ENCODE data around the gene PHACTR1.
"Not testable (repeated sequence)": the region's sequence is repeated elsewhere in the genome, so short reads cannot be mapped to it uniquely, and the experiment has no call there.

PHACTR1 gene

DNA sequence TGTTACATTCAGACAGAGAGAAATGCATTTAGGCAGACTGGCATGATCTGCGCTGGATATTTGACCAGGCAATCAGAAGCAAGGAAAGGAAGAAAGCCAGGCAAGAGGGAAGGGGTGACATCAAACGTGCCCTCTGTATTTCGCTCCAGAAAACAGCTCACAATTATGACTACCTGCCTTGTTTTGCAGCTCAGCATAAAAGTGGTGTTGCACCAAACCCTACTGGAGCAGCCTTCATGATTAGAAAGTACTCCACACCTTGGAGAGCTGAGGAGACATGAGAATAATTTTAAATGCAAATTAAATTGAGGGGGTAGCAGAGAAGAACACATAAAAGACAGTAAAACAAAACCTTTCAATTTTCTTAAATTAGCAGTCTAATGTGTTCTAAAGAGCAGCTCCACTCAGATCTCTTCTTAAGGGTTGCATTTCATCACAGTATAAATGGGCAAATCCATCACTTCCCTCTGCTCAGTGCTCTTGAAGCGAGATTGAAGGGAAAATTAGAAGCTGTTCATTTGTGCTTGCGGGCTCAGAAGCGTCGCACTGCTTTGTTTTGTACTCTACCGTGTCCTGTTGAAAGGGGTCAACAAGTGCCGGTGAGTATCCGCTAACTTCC lies at the start of gene PHACTR1:
TSS of gene PHACTR1 (plus strand) at position 470 of the 619 bp plus-strand sequence.
- no peak for DNase-seq

DNA sequence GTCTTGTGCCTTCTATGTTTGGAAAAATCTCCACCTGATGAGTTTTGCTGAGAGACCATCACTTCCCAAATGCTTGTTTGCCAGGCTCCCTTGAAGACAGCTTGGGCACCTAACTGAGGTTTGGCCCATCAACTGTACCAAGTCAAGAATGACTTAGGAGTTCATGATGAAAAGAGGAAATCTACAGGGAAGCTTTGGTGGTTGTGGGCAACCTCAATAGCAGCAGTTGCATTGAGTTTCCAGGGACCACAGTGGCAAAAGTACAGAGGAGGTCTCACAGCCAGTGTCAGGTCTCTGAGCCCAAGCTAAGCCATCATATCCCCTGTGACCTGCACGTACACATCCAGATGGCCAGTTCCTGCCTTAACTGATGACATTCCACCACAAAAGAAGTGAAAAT lies 49.7 kb upstream of the PHACTR1 start:
- DNase-seq: no peak

DNA sequence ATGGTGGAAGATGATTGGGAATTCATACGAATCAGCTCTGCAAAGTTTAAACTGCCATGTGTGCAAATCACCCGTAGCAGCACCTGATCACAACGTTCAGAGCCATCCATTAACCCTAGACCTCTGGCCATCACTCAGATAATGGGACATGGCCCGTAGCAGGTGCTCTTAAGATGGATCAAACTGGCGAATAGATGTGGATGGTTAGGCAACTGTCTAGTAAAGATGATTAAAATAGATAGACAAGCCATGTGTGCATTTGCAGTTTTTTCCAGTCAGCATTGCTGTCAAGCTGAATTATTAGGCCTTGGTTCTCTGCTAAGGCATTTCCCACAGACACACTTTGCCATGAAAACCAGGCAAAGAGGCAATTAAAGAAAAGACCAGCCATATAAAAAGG lies 40.6 kb upstream of the PHACTR1 start:
- DNase-seq: no peak

DNA sequence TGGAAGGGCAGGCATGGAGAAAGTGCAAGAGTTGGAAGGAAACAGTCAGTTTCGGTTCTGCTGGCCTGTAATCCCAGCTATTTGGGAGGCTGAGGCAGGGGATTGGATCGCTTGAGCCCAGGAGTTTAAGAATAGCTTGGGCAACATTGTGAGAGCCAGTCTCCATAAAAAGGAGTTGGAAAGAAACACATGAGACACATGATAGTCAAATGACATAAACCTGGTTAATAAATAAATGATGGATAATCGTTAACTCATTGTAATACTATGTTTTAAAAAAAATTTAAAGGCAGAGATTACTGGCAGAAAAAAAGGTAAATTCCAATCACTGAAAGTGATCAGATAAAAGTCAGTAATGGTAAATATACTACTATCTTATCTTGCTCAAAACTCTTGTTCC lies 37.2 kb upstream of the PHACTR1 start:
- DNase-seq: no peak

DNA sequence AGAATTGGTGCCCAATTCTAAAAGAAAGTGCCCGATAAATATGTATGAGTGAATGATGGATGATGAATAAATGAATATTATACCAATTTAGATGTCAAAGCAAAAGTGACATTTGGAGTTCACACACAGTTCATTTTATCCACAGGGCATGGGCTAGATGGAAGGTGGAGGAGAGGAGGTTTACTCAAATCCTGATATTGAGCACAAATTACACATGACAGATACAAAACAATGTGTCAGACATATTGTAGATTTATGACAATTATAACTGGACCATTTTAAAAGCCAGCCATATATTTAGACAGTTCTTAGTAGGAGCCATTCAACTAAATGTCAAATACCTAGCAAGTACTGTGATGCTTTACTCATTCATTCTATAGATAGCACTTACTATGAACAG lies 23.4 kb upstream of the PHACTR1 start:
- no peak for DNase-seq

DNA sequence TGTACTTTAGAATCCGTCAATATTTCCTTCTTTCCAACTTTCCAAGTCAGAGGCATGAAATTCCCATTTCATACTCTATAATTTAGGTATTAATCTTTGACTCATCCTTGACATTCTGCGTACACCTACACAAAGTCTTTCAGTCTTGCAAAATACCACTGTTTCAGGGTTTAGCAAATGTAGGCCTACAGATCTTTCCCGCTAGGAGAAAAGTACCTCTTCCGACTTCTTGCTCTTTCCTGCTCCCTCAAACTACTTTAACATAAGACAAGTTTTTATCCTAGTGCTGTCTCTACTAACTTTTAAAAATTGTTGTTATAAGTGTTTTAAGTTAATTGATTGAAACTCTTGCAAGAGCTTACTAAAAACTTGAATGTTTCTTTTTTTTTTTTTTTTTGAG lies 18.3 kb upstream of the PHACTR1 start:
- DNase-seq: no peak

DNA sequence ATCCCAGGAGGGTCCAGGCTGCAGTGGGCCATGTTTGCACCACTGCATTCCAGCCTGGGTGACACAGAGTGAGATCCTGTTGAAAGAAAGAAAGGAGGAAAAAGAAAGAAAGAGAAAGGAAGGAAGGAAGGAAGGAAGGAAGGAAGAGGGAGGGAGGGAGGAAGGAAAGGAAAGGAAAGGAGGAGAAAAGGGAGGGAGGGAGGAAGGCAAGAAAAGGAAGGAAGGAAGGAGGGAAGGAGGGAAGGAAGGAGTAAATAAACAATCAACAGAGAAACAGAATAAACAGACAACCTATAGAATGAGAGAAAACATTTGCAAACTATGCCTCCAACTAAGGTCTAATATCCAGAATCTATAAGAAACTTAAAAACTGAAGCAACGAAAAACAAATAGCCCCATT lies 11.6 kb upstream of the PHACTR1 start:
- DNase-seq: no peak

DNA sequence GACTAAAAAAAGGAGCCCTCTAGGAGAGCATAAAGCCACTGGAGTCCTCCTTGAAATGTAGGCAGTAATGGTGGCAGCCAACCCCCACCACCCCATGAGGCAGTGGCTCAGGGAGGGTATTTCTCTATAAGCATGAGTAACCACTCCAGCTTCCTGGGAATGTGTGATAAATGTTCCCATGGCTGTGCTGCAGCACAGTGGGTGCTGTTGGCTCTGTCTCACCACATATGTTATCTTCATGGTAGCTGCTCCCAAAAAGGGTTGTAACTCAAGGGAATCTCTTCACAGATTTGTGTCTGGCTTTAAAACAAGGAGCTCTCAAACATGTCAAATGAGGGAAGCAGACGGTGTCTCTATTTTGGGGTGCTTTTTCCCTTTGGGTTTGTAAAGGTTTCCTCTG lies 7.5 kb upstream of the PHACTR1 start:
- no peak for DNase-seq

DNA sequence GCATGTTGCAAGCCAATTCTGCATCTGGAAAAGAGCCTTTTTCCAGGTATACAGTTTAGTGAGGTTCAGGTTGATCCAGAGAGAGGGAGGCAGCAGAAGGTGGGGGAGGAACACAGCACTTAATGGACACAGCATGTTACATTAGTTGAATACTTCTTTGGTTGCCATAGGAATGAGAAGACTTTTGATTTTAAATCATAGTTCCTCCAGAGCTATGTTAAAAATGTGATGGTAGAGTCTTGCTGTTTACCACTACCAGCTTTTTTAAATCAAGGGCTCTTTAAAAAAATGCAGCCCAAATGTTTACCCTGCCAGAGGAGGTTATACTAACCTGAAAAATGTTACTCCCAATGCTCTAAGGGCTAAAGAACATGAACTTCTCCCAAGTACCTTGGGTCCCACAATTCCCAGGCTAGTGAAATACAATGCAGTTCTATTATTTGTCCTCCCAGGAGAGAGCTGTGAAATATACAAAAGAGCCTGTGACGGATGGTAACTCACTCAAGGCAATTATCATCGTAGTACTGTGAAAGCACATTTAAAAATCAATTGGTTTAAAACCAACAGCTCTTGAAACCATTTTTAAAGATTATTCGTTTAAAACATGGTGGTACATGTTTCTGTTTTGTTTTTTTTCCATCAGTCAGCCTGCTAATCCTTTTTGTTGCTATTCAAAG lies 6.9 kb upstream of the PHACTR1 start:
- no peak for DNase-seq

DNA sequence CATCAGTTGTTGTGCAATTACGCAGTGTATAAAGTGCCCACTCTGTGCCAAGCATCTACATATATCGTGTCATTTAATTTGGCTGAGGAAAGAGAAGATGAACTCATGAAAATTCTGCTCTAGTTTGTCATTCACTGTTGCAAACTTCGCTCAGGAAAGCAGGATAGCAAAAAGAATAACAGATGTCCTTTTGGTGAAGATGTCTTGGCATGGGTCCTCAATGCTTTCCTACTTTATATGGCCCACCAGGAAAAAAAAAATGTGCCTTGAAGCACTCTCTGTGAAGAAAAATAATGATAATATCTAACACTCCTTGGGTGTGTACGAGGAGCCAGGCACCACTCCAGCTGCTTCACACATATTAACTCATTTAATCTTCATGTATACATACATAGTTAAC lies 5.6 kb upstream of the PHACTR1 start:
- DNase-seq: no peak

DNA sequence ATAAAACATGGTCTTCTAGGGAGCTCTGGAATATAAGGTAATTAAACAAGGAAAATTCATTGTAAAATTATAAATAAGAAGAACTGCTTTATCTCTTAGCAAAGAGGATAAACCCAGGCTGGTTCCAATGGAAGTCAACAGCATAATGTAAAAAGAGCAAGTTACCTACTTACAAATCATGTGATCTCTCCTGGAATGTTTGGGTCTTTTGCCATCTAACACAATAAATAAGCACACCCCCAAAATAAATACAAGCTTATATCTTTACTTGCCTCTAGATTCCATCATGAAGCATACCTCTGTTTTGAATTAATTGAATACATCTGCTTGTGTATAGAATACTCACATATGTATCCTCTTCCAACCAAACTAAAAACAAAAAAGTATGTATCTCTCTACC lies 2.5 kb upstream of the PHACTR1 start:
- no peak for DNase-seq

DNA sequence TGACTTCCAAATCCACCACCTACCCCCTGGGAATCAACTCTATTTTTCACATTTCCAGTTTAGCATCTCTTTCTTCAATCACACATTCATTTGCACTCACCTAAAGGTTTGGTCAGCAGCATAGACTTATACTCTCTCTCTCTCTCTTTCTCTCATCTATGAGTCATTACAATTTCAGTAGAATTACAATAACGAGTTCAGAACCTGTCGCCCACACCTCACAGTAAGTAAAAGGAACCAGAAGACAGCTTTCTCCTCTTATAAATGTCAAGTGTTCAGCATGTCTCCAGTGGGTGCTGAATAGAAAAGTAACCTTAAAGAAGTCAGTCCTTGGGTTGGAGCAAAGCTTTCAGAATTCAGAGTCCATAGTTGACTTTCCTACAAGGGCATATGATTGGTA lies 1.1 kb upstream of the PHACTR1 start:
- no peak for DNase-seq

DNA sequence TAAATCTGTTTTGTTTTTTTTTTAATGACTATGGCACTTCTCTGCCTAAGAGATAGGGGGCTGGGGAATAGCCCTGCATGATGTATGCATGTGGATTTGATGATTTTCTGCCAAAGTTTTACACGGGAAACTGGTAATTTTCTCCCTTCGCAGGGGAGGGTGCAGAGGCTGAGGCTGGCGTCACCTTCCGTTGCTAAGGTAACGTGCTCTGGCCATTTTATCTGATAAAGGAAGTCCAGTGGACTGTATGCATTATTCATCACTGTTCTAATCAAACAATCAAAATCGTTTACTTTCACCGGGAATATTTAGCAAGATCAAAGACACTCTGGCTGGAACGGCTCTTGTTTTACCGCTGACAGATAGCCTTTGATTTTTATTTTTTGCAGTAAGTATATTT lies 789 bp downstream of the PHACTR1 start:
- DNase-seq: no peak

DNA sequence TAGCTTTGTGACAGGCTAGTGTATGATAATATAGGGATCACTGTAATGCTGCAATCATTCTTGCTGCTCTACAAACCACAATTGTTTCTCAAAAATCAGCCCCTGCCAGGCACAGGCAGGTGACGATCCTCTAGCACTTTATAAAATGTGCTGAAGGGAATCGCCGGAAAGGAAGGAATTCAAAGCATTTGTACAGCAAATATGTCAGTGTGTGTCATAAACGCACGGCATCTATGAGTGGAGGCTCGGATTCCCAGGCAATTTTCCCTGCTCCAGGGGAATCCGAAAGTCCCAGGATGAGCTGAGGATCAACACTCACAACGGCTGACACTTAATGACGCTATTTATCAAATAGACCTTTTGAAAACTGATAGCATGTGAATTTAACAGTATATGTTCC lies 1.4 kb downstream of the PHACTR1 start:
- DNase-seq: no peak

DNA sequence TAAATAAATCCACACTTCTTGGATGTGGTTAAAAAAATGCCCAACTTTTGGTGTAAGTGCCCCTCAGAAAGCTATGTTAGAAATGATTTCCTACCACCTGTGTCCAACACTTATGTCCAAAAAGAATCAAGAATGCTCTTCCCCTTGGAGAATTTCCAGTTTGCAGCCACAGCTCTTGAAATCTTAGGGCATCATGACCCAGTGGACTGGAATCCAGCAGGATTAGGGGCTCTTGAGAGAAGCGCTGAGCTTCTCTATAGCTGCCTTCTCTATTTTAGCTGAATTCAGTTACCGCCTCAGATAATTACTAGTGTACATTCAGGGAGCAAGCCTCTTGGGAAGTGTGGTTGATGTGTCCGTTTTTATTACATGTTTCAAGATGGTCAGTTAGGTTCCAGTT lies 2.5 kb downstream of the PHACTR1 start:
- no peak for DNase-seq

DNA sequence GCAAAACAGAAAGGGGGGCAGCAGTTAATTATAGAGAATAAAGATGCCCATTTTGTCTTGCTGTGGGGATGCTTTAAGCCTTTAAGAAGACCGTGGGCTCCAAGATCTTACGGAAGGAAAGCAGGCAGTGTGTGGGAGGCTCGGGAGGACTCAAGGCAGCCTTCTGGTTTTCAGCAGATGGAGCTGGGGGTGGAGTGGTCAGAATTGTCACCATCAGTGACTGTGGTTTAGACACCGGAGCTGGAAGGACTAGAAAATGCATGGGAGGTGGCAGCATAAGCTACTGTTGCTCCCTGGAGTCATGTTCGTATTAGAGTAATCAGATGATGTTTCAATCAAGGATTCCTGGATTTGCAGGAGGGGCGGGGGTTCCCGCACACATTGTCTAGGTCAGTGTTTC lies 3.7 kb downstream of the PHACTR1 start:
- DNase-seq: no peak

DNA sequence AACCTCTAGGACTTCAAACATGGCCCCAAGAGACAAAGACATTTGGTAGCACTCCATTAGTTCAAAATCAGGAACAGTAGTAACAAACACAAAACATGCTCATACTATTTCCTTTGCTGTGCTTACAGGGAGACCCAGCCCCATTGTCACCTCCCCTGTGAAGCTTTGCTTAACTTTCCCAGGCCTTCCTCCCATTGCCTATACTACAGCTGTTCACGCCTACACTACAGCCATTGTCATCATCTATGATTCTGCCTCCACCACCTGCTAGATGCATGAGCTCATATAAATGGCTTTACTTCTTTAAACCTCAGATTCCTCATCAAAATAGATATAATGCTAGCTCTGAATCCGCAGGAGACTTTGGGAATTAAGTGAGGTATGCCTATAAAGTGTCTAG lies 8.7 kb downstream of the PHACTR1 start:
- DNase-seq: no peak

DNA sequence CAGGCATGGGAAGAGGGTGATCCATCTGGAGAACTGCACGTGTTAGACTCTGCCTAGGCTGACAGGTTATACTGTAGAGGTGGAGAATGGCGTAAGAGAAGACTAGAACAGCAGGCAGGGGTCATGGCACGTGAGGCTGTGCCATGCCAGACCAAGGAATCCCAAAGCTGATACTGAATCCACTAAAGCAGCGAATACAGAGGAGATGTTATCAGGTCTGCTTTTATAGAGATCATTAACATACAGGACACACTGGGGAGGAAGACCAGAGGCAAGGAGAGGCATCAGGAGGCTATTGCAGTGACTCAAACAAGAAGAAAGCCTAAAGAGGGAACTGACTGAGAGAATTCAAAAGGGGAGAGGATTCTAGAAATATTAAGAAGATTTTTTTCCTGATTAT lies 12.9 kb downstream of the PHACTR1 start:
- no peak for DNase-seq

DNA sequence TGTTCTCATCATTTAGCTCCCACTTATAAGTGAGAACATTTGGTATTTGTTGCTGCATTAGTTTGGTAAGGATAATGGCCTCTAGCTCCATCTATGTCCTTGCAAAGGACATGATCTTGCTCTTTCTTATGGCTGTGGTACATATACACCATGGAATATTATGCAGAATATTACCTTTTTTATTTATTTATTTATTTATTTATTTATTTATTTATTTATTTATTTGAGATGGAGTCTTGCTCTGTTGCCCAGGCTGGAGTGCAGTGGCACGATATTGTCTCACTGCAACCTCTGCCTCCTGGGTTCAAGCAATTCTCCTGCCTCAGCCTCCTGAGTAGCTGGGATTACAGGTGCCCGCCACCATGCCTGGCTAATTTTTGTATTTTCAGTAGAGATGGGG lies 14.2 kb downstream of the PHACTR1 start:
- not testable (repeated sequence) for DNase-seq

DNA sequence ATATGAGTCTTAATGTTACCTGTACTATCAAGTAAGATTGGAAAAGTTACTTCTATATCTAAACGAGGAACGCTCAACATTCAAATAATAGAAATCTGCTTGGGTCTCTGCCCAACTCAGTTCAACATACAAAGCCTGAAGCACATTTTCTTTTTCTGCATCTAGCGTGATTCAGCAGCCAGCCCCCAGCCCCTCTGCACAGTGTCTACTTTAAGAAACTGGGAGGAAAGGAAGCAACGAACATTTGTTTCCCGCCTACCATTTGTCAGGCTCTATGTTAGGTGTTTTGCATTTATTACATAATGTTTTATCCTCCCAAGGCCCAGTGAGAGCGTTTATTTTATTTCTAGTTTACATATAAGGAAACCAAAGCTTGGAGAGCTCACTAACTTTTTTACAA lies 17.3 kb downstream of the PHACTR1 start:
- no peak for DNase-seq

DNA sequence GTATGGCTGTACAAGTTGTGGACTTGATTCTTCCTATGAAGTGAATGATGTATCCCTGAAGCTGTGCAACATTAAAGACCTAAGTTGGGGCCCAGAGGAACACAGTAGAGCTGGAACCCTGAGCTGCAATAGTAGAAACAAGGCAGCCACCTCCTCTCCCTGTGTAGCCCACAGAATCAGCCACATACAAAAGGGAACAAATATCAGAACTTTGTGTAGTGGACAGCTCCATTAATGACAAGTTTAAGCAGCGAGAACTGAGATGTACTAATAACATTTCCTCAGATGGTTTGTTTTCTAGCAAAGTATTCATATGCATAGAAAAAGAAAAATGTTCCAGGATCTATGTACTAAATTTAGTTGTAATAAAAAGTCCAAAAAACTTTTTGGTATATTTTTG lies 19.2 kb downstream of the PHACTR1 start:
- no peak for DNase-seq

DNA sequence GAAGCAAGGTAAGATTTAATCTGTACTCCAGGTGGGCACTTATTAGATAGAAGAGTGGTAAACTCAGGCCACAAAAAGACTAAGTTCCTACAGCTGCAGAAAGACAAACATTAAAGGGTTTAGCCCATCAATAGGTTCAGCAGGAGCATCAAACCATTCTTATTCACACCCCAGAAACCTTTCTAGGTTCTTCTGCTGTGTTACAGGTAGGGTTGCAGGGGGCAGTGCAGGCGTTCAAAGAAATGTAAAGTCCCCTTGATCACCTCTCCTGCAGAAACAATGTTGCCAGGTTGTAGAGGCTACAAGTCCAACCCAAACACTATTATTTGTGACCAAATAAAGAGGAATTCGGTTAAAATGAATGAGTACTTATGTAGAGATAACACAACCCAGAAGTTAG lies 31.8 kb downstream of the PHACTR1 start:
- no peak for DNase-seq

DNA sequence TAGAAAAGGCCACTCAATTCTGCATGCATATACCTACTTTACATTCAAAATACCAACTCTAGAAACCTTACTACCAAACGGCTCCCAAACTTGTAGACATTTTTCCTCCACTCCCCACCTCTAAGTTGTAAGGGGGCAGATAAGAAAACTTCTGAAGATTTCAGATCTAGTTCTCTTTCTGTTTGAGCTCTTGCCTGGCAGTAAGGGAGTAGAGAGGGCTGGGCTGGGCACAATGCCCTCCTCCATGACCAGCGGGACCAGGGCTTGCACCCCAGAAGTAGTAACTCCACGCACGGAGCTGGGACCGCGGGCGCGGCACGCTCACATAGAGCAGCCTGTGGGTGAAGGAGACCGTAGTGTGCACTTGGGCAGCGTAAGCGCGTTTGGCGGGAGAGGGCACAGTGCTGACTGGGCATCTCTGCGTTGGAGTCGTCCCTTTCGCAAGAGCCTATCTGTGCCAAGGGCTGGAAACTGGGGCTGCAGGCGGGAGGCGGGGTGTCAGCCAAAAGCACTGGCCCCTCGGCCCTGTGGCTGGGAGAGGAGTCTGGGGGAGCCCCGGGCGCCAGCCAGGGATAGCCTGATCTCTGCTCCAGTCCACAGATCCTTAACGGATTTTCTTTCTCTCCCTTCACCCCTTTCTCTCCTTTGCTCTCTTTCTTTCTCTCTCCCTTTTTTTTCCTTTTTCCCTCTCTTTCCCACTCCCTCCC lies 32.4 kb downstream of the PHACTR1 start:
- DNase-seq: no peak

DNA sequence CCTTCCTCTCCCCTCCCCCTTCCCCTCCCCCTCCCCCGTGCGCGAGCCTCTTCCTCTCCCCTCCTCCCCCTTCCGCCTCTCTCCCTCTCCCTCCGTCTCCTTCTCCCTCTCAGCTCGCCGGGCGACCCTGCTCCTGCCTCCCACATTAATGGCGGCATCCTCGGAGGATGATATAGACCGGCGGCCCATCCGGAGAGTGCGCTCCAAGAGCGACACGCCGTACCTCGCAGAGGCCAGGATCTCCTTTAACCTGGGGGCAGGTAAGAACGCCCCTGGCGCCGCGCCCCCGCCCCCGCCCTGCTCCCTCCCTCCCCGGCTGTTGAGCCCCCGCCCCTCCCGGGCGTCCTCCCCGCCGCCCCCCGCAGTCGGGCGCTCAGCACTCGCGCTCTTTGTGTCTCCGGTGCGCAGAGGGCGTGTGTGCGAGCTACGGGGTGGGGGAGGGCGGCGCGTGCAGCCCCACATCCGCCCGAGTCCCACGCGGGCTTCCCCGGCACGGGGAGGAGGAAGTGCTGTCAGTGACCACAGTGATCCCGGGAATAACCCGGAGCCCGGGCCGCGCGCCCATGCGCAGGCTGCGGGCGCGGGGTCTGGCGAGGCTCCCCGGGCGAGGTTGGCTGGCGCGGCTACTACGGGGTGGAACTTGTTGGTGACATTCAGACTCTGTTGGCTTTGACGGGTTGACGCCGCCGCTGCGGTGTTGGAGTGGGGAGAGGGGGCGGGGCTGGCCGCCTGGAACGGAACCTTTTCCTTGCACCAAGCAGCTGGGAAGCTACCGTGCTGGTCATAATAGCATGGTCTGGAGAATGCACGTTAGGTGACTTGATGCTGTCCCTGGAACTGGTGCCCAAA lies 33.2 kb downstream of the PHACTR1 start:
- DNase-seq: no peak

Measured in activated naive CD4-positive, alpha-beta T cell treated with Interleukin-2 at 50 U/mL for 16 hours (primary cell).